DMS153 treated with DMSO at 0.1 percent for 48 hours (cell line): ENCODE data around the gene ATXN7.

Experiments used
- DNase-seq: peaks from one replicate; lab custom pipeline; 2025; ENCODE audit not compliant: unreplicated experiment; lab: John Stamatoyannopoulos, UW

ATXN7 gene

DNA sequence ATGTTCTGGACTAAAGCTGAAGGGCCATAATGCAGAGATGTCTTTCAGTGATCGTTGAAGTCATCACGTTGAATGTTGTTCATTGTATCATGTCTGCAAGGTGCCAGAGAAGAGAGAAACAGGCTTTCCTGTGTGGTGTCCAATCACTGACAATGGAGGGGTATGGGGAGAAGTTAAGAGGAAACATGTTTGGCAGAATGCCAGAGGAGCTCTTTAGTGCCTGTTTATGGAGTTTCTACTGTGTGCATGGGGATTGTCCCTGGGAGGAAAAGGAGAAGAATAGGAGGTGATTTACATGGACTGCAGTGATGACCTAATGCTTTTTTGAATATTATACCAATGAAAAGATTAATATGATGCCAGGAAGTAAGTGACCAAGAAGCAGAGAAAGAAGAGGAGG is 36.8 kb downstream of the ATXN7 start:
- DNase-seq, result peak; percentile 64

- DNase-seq, result no peak
Observed at GRCh38 chr3:63905731-63906620, 42.3 kb downstream of the ATXN7 start.

DNA sequence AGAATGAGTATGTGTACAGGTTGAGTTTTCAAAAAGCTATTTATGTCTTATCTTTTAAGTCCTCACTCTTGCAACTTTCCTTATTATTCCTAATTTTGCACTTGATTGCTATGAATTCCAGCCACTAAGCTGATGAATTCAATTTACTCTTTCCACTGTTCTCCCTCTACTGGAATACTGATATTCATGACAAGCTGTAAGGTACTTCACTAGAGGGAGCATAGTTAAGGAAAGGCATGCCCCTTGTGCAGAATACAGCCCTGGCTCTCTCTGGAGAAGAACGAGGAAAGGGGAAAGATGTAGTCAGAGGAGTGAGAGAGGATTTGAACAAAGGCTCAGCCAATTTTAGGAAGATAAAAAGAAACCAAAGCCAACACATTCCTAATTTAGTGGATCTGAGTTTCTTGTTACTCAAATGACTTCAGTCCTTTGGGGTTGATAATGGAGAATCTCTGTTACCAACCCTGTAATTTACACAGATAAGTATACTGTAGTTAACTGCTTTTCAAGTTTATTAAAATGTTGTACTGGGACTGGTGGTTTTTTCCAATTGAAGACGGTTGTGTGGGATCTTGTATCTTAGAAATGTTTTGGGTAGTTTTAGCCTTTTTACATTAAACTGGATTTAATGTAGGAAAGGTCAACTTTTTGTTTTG is 44.5 kb downstream of the ATXN7 start:
- no peak for DNase-seq

GRCh38 chr3:63908776-63909175 is 45.1 kb downstream of the ATXN7 start:
- no peak for DNase-seq

GRCh38 chr3:63909431-63909830 is 45.8 kb downstream of the ATXN7 start:
- no peak for DNase-seq

GRCh38 chr3:63910001-63910400 is 46.3 kb downstream of the ATXN7 start:
- DNase-seq, result no peak

GRCh38 chr3:63910891-63911290 is 47.2 kb downstream of the ATXN7 start:
- no peak for DNase-seq

GRCh38 chr3:63911509-63911872 is 47.8 kb downstream of the ATXN7 start:
- DNase-seq, result no peak

- DNase-seq, result peak; percentile 11
Observed at GRCh38 chr3:63911873-63912767, 48.5 kb downstream of the ATXN7 start, which contains the start of gene SCAANT1. SCAANT1 (minus strand) TSS chr3:63912383.

DNA sequence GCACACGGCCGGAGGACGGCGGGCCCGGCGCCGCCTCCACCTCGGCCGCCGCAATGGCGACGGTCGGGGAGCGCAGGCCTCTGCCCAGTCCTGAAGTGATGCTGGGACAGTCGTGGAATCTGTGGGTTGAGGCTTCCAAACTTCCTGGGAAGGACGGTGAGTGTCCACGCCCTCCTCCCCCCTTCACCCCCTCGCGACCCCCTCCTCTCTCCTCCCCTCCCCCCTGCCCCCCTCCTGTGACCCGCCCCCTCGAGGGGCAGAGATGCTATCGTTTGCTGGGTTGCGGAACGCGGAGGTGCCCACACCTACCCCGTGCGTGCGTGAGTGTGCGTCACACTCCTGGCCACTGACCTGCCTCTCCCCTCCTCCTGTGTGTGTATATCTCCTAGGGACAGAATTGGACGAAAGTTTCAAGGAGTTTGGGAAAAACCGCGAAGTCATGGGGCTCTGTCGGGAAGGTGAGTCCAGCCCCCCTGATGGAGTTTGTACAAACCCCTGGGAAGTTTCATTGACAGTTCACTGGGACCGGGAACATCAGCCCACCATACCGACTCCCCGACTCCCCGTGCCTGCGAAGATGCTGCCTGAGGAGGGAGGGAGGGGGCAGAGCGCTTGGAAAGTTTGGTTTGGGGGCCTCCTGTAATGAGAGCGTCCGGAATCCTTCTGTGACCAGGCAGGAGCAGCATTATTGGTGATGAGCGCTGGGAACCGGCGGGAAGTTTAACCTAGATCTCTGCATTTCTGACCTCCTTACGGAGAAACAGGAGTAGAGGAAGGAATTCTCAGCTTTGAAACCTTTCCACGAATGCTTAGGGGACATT is 49.3 kb downstream of the ATXN7 start:
- no peak for DNase-seq

- DNase-seq, result no peak
Observed at GRCh38 chr3:63914312-63914711, 50.6 kb downstream of the ATXN7 start.

DNA sequence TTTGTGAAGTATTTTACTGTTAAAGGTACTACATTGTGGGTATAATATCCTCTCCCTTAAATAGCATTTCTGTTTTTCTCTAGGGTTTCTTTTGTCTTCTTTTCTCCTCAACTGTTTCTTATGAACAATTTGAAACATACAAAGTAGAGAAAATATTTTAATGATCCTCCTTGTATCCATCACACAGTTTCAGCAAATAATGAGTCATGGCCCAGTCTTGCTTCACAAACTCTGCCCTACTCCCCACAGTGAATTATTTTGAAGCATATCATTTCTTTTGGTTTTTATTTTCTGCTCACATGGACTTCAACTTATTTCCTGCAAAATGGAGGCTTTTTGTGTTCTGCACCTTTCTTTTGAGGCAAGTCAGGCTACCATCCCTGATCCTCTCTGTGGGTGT is 54.7 kb downstream of the ATXN7 start:
- no peak for DNase-seq

DNA sequence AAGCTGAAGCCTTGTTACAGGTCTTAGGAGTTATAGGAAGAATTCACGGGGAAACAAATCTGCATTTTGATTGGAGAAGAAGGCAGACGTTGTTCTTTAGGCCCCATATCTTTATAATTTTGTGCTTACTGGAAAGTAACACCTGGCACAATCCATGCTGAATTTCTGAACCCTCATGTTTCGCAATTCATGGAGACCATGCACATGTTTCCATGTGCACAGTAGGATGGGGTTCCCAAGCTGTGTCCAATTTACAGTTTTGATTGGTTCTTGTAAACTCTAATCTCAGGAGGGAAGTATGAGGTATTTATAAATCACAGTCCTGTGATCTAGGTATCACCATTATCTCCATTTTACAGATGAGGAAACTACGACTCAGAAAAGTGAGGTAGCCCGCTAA is 56.3 kb downstream of the ATXN7 start:
- no peak for DNase-seq

GRCh38 chr3:63921741-63922482 is 58.2 kb downstream of the ATXN7 start:
- no peak for DNase-seq

GRCh38 chr3:63922491-63923199 is 59.0 kb downstream of the ATXN7 start:
- DNase-seq, result no peak

DNA sequence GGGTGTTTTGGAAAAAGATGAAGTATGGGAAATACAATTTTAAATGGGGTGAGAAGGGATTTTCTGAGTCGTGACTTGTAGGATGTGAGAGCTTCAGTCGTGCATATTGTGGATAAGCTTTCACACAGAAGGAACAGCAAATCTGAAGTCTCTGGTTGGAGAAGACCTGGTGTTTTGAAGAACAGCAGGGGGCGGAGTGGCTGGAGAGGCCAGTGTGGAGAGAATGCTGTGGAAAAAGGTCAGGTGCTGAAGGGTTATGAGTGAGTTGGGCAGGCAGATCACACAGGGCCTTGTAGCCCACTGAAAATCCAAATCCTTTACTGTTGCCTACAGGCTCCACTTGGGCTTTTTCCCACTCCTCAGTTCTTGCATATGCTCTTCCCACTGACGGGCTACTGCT is 62.6 kb downstream of the ATXN7 start:
- no peak for DNase-seq

DNA sequence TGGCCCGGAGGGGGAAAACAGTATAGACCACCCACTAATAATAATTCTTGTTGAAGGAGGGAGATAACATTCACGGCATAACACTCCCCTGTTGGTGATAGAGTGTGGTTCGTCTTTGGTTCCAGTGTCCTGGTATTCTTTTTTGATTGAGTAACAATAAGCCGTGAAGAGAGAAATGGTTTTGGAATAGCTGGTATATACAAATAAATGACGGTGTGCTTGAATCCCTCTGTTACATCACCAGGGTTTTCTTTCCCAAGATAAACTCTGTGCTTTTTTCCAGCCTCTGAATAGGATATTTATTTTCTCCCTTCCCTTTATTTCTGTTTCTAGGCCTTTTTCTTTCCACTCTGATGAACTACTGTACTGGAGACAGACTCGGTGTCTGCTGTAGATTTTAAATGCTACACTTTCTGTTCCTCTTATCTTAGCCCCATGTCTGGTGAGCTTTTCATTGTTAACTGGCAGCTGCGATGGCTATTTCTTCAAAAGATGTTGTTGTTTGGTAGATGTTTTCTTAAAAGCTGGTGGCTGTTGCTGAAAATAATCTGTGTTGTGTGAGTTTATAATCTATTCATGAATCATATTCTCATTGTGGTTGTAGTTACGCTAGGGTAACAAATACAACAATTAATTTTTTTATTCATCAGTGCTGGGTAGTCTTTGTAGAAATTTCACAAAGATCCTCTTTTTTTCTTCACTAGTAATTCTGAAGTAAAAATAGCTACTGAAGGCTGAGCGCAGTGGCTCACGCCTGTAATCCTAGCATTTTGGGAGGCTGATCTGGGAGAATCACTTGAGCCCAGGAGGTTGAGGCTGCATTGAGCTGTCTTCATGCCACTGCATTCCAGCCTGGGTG is 64.0 kb downstream of the ATXN7 start:
- no peak for DNase-seq

GRCh38 chr3:63931290-63931689 is 67.6 kb downstream of the ATXN7 start:
- DNase-seq, result no peak
